ENCODE measurements around the gene COX7A2. TPM values are rescaled to one million over a fixed set of nuclear protein-coding genes. Genes with fewer than 3 reads are reported as not detected.
A peak's percentile ranks its signal among the peaks of the same experiment; 100 is the strongest.

Gene COX7A2
- polyA plus RNA-seq, result 100 to 1,000 TPM; 393 to 531 TPM

- peak within 1 kb of the TSS; percentile 85 to 99 for H3K27ac ChIP-seq (ENCODE audit: low read depth in 2 of 2, low read length in 1 of 2)
- 0% methylated on average over 36 of the region's 36 CpGs for WGBS, 2 donors
- H3K27me3 ChIP-seq (ENCODE audit: control insufficient read depth in 1 of 2, insufficient read depth in 2 of 2, low read length in 2 of 2), result no peaks in the 10 kb centered on the region
- peak within 1 kb of the TSS; percentile 71 to 98 for H3K4me3 ChIP-seq (ENCODE audit: low read depth in 1 of 2, low read length in 2 of 2)
- peaks cover 5 to 6% of the 10 kb centered on the region in 2 donors for H3K36me3 ChIP-seq (ENCODE audit: control insufficient read depth in 2 of 2, insufficient read depth in 2 of 2, low read length in 1 of 2)
- peaks cover 0 to 5% of the 10 kb centered on the region in 2 donors for H3K4me1 ChIP-seq (ENCODE audit: control insufficient read depth in 2 of 2, insufficient read depth in 2 of 2, low read length in 1 of 2)
- H3K9me3 ChIP-seq (ENCODE audit: control insufficient read depth in 2 of 2, insufficient read depth in 1 of 2, low read depth in 1 of 2, low read length in 1 of 2), result no peaks in the 10 kb centered on the region
These were observed at the start of gene COX7A2 for GRCh38 chr6:75243333-75244062. COX7A2 (minus strand) TSS chr6:75243801; CDS start chr6:75243734, 67 bp downstream.

GRCh38 chr6:75292555-75292954 is 49.0 kb upstream of the COX7A2 start:
- 95 to 96% methylated on average over 2 of the region's 2 CpGs for WGBS, 2 donors

GRCh38 chr6:75291744-75292143 is 48.1 kb upstream of the COX7A2 start:
- Histone ChIP-seq H3K27me3 (ENCODE audit: control insufficient read depth in 1 of 2, insufficient read depth in 2 of 2, low read length in 2 of 2) (no peaks in the 10 kb centered on the region), H3K4me1 (ENCODE audit: control insufficient read depth in 2 of 2, insufficient read depth in 2 of 2, low read length in 1 of 2) (no peaks in the 10 kb centered on the region), H3K4me3 (ENCODE audit: low read depth in 1 of 2, low read length in 2 of 2) (no peak overlapping the region), H3K27ac (ENCODE audit: low read depth in 2 of 2, low read length in 1 of 2) (no peak overlapping the region), H3K9me3 (ENCODE audit: control insufficient read depth in 2 of 2, insufficient read depth in 1 of 2, low read depth in 1 of 2, low read length in 1 of 2) (no peaks in the 10 kb centered on the region), H3K36me3 (ENCODE audit: control insufficient read depth in 2 of 2, insufficient read depth in 2 of 2, low read length in 1 of 2) (no peaks in the 10 kb centered on the region)
- 74 to 78% methylated on average over 1 of the region's 1 CpG for WGBS, 2 donors

More at GRCh38 chr6:75292555-75292954, 49.0 kb upstream of the COX7A2 start:
- no peaks in the 10 kb centered on the region for H3K36me3 ChIP-seq (ENCODE audit: control insufficient read depth in 2 of 2, insufficient read depth in 2 of 2, low read length in 1 of 2)
- no peak overlapping the region for H3K27ac ChIP-seq (ENCODE audit: low read depth in 2 of 2, low read length in 1 of 2)
- no peaks in the 10 kb centered on the region for H3K9me3 ChIP-seq (ENCODE audit: control insufficient read depth in 2 of 2, insufficient read depth in 1 of 2, low read depth in 1 of 2, low read length in 1 of 2)
- no peaks in the 10 kb centered on the region for H3K27me3 ChIP-seq (ENCODE audit: control insufficient read depth in 1 of 2, insufficient read depth in 2 of 2, low read length in 2 of 2)
- H3K4me1 ChIP-seq (ENCODE audit: control insufficient read depth in 2 of 2, insufficient read depth in 2 of 2, low read length in 1 of 2), result no peaks in the 10 kb centered on the region
- H3K4me3 ChIP-seq (ENCODE audit: low read depth in 1 of 2, low read length in 2 of 2), result no peak overlapping the region

GRCh38 chr6:75291331-75291730 is 47.7 kb upstream of the COX7A2 start:
- Histone ChIP-seq H3K27me3 (ENCODE audit: control insufficient read depth in 1 of 2, insufficient read depth in 2 of 2, low read length in 2 of 2) (no peaks in the 10 kb centered on the region), H3K9me3 (ENCODE audit: control insufficient read depth in 2 of 2, insufficient read depth in 1 of 2, low read depth in 1 of 2, low read length in 1 of 2) (no peaks in the 10 kb centered on the region), H3K36me3 (ENCODE audit: control insufficient read depth in 2 of 2, insufficient read depth in 2 of 2, low read length in 1 of 2) (no peaks in the 10 kb centered on the region), H3K4me3 (ENCODE audit: low read depth in 1 of 2, low read length in 2 of 2) (no peak overlapping the region), H3K4me1 (ENCODE audit: control insufficient read depth in 2 of 2, insufficient read depth in 2 of 2, low read length in 1 of 2) (no peaks in the 10 kb centered on the region), H3K27ac (ENCODE audit: low read depth in 2 of 2, low read length in 1 of 2) (no peak overlapping the region)
- WGBS, 2 donors, result 74 to 75% methylated on average over 2 of the region's 2 CpGs

DNA sequence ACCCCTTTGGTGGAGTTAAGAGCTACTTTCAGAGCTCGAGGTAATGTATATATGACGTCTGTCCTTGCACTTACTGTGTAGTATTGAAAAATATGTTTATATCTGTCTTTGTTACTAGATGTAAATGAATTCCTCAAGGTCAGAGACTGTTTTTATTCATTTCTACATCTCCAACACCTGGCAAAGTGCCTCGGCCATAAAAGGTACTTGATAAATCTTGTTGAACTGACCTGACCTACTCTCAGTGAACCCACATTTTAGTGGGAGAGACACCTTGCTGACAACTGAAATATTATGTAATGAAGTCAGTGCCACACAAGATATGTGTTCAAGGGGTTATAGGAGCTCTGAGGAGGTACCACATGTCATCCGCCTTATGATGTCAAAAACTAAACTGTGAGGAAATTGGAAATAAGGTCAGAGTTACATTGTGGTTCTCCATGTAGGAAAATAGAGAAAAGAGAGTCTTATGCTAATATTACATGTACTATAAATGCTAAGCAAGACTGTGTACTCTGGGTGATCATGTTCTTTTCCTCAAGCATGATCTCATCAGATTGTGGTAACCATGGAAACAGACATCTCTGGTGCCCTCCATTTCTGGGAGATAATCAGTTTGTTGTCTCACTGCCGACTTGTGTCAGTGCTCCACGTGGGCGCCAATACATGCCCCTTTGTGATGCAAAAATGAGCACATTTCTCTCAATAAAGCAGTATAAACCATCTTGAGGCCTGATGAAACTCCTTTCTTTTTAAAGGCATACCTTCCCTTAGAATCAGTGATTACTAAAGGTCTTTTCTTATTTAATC is 46.7 kb upstream of the COX7A2 start:
- Histone ChIP-seq H3K27me3 (ENCODE audit: control insufficient read depth in 1 of 2, insufficient read depth in 2 of 2, low read length in 2 of 2) (no peaks in the 10 kb centered on the region), H3K4me3 (ENCODE audit: low read depth in 1 of 2, low read length in 2 of 2) (no peak overlapping the region), H3K36me3 (ENCODE audit: control insufficient read depth in 2 of 2, insufficient read depth in 2 of 2, low read length in 1 of 2) (no peaks in the 10 kb centered on the region), H3K27ac (ENCODE audit: low read depth in 2 of 2, low read length in 1 of 2) (no peak overlapping the region), H3K9me3 (ENCODE audit: control insufficient read depth in 2 of 2, insufficient read depth in 1 of 2, low read depth in 1 of 2, low read length in 1 of 2) (no peaks in the 10 kb centered on the region), H3K4me1 (ENCODE audit: control insufficient read depth in 2 of 2, insufficient read depth in 2 of 2, low read length in 1 of 2) (peaks cover 0 to 3% of the 10 kb centered on the region in 2 donors)
- WGBS, 2 donors, result 63 to 74% methylated on average over 7 of the region's 7 CpGs

- WGBS, 2 donors, result 71 to 73% methylated on average over 1 of the region's 1 CpG
- H3K4me1 ChIP-seq (ENCODE audit: control insufficient read depth in 2 of 2, insufficient read depth in 2 of 2, low read length in 1 of 2), result peaks cover 0 to 3% of the 10 kb centered on the region in 2 donors
- peak overlapping the region; percentile 49 to 60 for H3K27ac ChIP-seq (ENCODE audit: low read depth in 2 of 2, low read length in 1 of 2)
These were observed 44.4 kb upstream of the COX7A2 start for GRCh38 chr6:75288023-75288422.

DNA sequence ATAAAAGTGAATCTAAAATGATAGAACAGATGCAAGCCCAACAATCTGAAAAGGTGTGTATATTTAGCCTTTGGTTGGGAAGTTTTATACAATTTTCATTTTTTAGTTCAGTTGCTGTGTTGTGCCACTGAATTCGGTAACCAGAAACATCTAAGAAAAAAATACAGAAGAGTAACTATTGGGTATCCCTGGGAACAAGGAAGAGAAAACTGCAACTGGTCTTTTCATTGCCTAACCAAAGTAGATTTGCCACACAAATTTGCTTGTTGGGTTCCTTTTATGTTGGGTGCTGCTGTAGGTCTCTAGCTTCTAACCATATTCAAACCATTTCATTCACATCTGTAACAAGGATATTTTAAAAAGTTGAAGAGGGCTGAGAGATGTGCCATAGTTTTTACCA is 43.8 kb upstream of the COX7A2 start:
- Histone ChIP-seq H3K36me3 (ENCODE audit: control insufficient read depth in 2 of 2, insufficient read depth in 2 of 2, low read length in 1 of 2) (no peaks in the 10 kb centered on the region), H3K4me1 (ENCODE audit: control insufficient read depth in 2 of 2, insufficient read depth in 2 of 2, low read length in 1 of 2) (peaks cover 0 to 3% of the 10 kb centered on the region in 2 donors), H3K27me3 (ENCODE audit: control insufficient read depth in 1 of 2, insufficient read depth in 2 of 2, low read length in 2 of 2) (no peaks in the 10 kb centered on the region), H3K4me3 (ENCODE audit: low read depth in 1 of 2, low read length in 2 of 2) (no peak overlapping the region), H3K27ac (ENCODE audit: low read depth in 2 of 2, low read length in 1 of 2) (no peak overlapping the region), H3K9me3 (ENCODE audit: control insufficient read depth in 2 of 2, insufficient read depth in 1 of 2, low read depth in 1 of 2, low read length in 1 of 2) (no peaks in the 10 kb centered on the region)
- WGBS, 2 donors, result 79 to 85% methylated on average over 1 of the region's 1 CpG

More at GRCh38 chr6:75288023-75288422, 44.4 kb upstream of the COX7A2 start:
- no peaks in the 10 kb centered on the region for H3K27me3 ChIP-seq (ENCODE audit: control insufficient read depth in 1 of 2, insufficient read depth in 2 of 2, low read length in 2 of 2)
- no peak overlapping the region for H3K4me3 ChIP-seq (ENCODE audit: low read depth in 1 of 2, low read length in 2 of 2)
- no peaks in the 10 kb centered on the region for H3K36me3 ChIP-seq (ENCODE audit: control insufficient read depth in 2 of 2, insufficient read depth in 2 of 2, low read length in 1 of 2)
- no peaks in the 10 kb centered on the region for H3K9me3 ChIP-seq (ENCODE audit: control insufficient read depth in 2 of 2, insufficient read depth in 1 of 2, low read depth in 1 of 2, low read length in 1 of 2)

- 94 to 96% methylated on average over 2 of the region's 2 CpGs for WGBS, 2 donors
- Histone ChIP-seq H3K27ac (ENCODE audit: low read depth in 2 of 2, low read length in 1 of 2) (no peak overlapping the region), H3K4me1 (ENCODE audit: control insufficient read depth in 2 of 2, insufficient read depth in 2 of 2, low read length in 1 of 2) (peaks cover 0 to 3% of the 10 kb centered on the region in 2 donors), H3K36me3 (ENCODE audit: control insufficient read depth in 2 of 2, insufficient read depth in 2 of 2, low read length in 1 of 2) (no peaks in the 10 kb centered on the region), H3K9me3 (ENCODE audit: control insufficient read depth in 2 of 2, insufficient read depth in 1 of 2, low read depth in 1 of 2, low read length in 1 of 2) (no peaks in the 10 kb centered on the region), H3K27me3 (ENCODE audit: control insufficient read depth in 1 of 2, insufficient read depth in 2 of 2, low read length in 2 of 2) (no peaks in the 10 kb centered on the region), H3K4me3 (ENCODE audit: low read depth in 1 of 2, low read length in 2 of 2) (no peak overlapping the region)
These were observed 43.4 kb upstream of the COX7A2 start for GRCh38 chr6:75286955-75287354.

GRCh38 chr6:75285283-75285639 is 41.7 kb upstream of the COX7A2 start:
- H3K36me3 ChIP-seq (ENCODE audit: control insufficient read depth in 2 of 2, insufficient read depth in 2 of 2, low read length in 1 of 2), result no peaks in the 10 kb centered on the region
- H3K9me3 ChIP-seq (ENCODE audit: control insufficient read depth in 2 of 2, insufficient read depth in 1 of 2, low read depth in 1 of 2, low read length in 1 of 2), result no peaks in the 10 kb centered on the region
- H3K4me1 ChIP-seq (ENCODE audit: control insufficient read depth in 2 of 2, insufficient read depth in 2 of 2, low read length in 1 of 2), result peaks cover 0 to 3% of the 10 kb centered on the region in 2 donors
- peak overlapping the region; percentile 94 to 99 for H3K4me3 ChIP-seq (ENCODE audit: low read depth in 1 of 2, low read length in 2 of 2)
- no peaks in the 10 kb centered on the region for H3K27me3 ChIP-seq (ENCODE audit: control insufficient read depth in 1 of 2, insufficient read depth in 2 of 2, low read length in 2 of 2)
- H3K27ac ChIP-seq (ENCODE audit: low read depth in 2 of 2, low read length in 1 of 2), result peak overlapping the region; percentile 88 to 97
- WGBS, 2 donors, result 0 to 2% methylated on average over 6 of the region's 6 CpGs
